ENCODE results near the gene CRYGS.
"Not testable (repeated sequence)": the region's sequence is repeated elsewhere in the genome, so short reads cannot be mapped to it uniquely, and the experiment has no call there.

CRYGS gene

DNA sequence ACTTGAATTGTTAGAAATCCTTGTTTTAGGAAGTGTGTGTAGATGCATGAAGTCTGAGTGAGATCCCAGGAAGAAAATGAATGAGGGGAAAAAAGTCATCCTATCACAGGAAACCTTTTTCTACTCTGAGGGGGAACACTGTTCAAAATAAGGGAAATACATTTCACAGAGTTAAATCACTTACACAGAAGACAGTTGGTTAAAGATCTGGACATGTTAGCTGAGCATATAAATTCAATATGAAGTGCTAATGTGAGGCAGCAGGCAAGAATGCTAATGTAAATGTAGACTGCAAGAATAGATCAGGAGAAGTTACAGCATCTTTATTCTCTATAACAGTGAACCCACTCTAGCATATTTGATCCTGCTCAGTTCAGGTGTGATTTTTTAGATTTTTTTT, 20.4 kb upstream of the CRYGS start:
- FAIRE-seq (no peak), DNase-seq (ENCODE audit: low spot score) (no peak)

- no peak for DNase-seq (ENCODE audit: low spot score)
- no peak for FAIRE-seq
Observed at GRCh38 chr3:186552408-186553031, 8.3 kb upstream of the CRYGS start.

GRCh38 chr3:186551387-186551786, 7.2 kb upstream of the CRYGS start:
- FAIRE-seq (no peak), DNase-seq (ENCODE audit: low spot score) (no peak)

GRCh38 chr3:186549497-186549896, 5.3 kb upstream of the CRYGS start:
- DNase-seq (ENCODE audit: low spot score) (no peak), FAIRE-seq (no peak)

GRCh38 chr3:186540835-186541226, 3.3 kb downstream of the CRYGS start:
- FAIRE-seq = no peak

DNA sequence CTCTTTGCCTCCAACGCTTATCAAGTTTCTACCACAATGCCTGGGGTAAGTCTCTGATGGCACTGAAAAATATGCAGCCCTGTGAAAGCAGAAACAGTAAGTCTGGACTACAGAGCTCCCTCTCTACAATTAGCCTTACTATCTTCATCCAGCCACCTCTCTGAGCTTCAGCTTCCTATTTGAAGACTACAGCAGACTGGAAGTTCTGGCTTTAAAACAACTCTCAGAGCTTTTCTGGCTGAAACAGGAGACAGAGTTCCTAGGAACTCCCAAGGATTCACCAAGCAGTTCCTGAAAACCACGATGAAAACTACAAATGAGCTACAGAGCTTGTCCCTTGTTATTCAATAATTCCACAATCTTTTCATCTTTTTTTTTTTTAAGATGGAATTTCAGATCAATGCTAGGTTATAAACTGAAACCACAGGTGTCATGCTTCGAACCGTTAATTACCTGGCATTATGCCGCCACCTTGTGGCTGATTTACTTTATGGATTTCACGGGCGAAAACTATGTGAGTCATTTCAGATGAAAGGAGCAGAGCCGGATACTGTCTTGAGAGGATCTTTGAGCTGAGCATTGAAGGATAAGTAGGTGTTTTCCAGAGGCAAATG, 3.9 kb downstream of the CRYGS start:
- DNase-seq (ENCODE audit: low spot score) (peak; percentile 60), FAIRE-seq (peak; percentile 90)

More at GRCh38 chr3:186540835-186541226, 3.3 kb downstream of the CRYGS start:
- peak; percentile 11 for DNase-seq (ENCODE audit: low spot score)

DNA sequence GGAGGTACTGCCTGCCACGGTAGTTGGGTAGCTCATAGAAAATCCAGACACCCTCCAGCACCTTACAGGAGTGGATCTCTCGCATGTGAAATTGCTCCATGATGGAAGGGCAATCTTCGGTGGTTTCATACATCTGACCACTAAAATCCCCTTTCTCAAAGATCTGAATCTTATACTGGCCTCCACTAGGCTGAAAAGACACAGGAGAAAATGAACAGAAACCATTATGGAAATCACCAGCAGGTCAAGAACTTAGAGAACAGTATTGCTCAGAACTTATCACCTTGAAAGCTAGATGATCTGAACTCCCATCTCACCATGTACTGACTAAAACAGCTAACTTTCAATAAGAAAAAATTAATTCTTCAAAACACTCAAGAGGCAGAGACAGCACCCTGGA, 5.4 kb downstream of the CRYGS start:
- FAIRE-seq (no peak), DNase-seq (ENCODE audit: low spot score) (no peak)

DNA sequence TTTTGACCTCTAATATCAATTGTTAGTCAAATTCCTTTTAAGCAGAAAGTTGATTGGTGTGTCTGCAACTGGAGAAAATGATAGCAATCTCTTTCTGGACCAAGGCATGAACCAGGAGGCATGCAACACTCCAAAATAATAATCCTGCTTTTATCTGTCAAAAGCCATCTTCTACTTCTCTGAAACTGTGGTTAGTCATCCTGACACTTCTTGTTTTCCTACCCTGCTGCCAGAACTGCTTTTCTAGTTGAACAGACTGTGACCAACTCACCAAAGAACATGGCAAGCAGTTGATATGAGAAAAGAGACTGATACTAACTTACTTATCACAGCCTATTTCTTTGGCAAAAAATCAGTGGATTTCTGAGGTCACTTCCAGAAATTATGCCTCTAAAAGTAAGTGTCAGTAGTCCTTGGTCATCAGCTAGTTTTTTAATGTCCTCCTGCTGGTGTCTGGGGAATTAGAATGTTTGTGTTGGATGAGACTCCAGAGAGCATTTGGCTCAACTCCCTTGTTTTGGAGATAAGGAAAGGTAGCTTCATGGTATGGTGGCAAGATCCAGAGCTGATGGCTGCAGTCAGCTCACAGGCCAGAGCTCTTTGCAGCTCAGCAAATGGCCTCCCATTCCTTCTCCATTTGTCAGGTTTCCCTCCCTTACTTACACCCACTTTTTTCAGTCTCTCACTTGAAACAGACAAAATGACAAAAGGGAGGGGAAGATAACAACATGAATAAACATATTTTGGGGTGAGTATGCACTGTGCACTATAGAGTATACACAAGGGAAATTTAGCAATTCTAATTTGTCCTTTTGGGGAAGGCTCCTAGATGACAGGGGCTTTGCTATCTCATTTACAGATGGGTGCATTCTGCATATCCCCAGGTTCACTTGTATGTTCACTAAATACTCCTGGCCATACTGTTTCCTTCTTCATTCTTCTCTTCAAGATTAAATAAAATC, 7.0 kb downstream of the CRYGS start:
- DNase-seq (ENCODE audit: low spot score) = no peak
- no peak for FAIRE-seq

GRCh38 chr3:186534113-186534669, 10.0 kb downstream of the CRYGS start:
- FAIRE-seq = no peak
- no peak for DNase-seq (ENCODE audit: low spot score)

GRCh38 chr3:186532598-186533072, 11.5 kb downstream of the CRYGS start:
- FAIRE-seq = no peak
- DNase-seq (ENCODE audit: low spot score) = no peak

GRCh38 chr3:186531694-186532093, 12.5 kb downstream of the CRYGS start:
- FAIRE-seq; DNase-seq (ENCODE audit: low spot score): not testable (repeated sequence)

DNA sequence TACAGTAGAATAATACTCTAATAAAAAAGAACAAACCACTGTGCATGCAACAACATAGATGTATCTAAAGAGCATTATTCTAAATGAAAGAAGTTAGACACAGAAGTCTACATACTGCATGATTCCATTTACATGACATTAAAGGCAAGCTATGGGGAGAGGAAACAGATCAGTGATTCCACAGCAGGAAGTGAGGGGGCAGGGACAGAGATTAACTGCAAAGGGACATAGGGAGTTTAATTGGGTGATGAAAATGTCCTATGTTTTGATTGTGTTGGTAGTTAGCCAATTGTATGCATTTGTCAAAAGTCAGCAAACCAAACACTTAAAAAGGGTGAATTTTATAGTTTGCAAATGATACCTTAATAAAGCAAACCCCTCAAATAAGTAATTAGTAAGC, 13.8 kb downstream of the CRYGS start:
- no peak for FAIRE-seq
- DNase-seq (ENCODE audit: low spot score) = no peak

DNA sequence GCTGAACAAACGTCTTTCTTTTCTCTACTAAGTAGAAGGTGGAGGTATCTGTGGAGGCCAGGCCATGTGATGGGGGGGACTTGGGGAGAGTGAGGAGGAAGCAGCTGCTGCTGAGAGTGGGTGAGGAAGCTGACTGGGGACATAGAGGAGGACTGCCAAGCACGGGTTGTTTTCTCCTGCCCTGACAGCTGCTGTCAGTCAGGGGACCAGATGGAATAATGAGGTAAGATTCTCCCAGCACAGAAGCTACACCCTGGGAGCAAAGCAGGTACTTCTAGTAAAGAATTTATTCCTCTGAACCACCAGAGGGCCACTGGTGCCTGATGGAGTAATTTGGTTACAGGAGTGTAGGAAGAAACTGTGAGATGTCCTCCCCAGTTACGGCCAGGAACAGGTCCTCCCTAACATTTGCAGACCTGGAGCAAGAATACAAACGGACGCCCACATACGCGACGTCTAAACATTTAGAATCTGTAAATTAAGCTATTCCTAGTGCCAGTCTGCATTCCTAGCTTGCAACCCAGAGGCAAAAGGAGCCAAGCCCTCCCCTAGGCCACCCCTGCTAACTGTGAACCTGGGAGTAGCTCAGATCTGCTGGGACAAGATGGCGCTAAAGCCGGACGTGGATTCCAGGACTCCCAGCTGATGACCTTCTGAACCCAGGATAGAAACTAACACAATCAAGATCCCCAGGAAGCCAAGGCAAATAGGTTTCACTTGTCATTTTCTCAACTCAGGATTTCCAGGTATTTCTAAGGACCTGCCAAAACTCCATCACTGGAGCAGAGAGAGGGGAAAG, 14.8 kb downstream of the CRYGS start:
- DNase-seq (ENCODE audit: low spot score) = no peak
- FAIRE-seq = no peak

DNA sequence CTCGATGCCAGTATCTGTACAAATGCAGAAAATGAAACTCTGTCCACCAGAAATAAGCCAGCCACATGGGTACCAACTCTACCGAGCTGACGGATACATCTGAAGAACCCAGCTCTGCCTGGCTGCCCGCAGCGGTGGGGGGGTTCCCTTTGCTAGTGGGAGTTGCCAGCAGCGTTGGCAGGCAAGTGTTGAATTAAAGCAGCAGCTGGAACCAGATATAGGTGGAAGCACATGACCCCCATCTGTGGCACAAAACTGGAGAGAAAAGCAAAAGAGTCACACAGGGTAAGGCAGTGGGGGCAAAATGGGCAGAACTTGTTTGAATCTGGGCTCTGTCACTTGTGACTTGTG, 17.9 kb downstream of the CRYGS start:
- FAIRE-seq = no peak
- no peak for DNase-seq (ENCODE audit: low spot score)

DNA sequence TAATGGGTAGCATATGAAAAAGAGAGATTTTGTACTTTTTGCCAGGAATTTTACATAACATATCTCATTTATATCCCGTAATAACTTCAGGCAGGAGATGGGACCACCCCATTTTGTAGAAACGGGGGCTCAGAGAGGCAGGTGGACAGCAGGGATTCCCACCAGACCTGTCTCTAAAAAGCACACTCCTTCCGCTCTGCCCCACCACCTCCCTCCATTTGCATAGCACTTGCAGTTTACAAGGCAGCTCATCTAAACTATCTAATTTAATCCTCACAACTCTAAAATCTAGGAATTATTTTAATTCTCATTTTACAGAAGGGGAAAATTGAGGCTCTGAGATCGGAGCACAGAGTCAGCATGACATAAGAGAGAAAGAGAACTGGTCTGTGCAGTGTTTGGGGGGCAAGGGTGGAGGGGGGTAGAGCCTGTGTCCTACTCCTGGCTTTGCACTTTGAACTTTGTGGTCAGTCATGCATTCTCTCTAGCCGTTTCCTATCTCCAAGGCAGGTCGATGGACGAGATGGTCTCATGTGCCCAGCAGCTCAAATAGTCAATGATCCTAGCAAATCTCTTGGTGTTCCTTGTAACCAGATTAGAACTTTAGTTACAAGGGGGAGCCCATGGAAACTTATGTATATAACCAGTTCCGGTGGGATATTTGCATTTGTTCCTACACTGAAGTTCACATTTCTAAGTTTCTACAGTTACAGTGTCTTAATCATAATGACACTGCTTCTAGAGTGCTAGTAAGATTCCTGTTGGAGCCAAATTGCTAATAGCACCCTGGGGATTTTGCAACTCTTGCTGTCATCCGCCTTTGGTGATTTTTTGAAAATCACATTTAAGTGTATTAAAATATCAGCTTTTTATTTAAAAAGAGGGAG, 18.6 kb downstream of the CRYGS start:
- DNase-seq (ENCODE audit: low spot score) (no peak), FAIRE-seq (no peak)

GRCh38 chr3:186524616-186525015, 19.6 kb downstream of the CRYGS start:
- no peak for FAIRE-seq

DNA sequence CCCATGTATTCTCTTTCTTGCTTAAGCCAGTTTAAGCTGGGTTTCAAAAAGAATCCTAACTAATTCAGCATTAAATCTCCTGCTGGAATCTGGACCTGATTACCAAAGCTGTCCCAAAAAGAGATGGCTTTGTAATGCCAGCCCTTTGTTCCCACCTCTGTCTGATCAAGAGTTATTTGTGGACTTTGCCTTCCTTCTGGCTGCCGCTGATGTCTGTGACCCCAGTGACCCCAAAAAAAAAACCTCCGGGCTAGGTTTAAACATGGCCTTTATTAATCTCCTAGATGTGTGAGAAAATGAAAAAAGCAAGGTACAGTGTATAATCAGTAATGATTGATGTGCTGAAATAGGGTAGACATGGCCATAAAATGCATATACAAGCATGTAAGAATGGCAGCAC, 20.7 kb downstream of the CRYGS start:
- DNase-seq (ENCODE audit: low spot score) (no peak), FAIRE-seq (no peak)

More at GRCh38 chr3:186524616-186525015, 19.6 kb downstream of the CRYGS start:
- no peak for DNase-seq (ENCODE audit: low spot score)

DNA sequence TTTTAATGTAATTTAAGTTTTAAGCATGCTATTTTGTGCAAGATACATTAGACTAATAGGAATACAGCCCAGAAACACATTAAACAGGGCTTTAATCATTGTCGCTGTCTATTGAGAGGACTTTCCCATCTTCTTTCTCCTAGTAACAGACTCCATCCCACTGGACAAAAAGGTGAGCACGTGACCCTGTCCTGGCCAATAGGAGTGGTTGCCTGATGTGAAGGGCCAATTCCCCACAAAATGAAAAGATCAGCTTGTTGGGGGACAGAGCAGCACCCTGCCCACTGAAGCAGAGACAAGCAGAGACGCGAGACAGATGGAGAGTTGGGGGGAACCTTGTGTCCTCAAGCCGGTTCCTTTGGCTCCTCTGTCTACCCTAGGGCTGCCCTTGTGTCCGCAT, 21.2 kb downstream of the CRYGS start:
- FAIRE-seq (no peak), DNase-seq (ENCODE audit: low spot score) (no peak)

DNA sequence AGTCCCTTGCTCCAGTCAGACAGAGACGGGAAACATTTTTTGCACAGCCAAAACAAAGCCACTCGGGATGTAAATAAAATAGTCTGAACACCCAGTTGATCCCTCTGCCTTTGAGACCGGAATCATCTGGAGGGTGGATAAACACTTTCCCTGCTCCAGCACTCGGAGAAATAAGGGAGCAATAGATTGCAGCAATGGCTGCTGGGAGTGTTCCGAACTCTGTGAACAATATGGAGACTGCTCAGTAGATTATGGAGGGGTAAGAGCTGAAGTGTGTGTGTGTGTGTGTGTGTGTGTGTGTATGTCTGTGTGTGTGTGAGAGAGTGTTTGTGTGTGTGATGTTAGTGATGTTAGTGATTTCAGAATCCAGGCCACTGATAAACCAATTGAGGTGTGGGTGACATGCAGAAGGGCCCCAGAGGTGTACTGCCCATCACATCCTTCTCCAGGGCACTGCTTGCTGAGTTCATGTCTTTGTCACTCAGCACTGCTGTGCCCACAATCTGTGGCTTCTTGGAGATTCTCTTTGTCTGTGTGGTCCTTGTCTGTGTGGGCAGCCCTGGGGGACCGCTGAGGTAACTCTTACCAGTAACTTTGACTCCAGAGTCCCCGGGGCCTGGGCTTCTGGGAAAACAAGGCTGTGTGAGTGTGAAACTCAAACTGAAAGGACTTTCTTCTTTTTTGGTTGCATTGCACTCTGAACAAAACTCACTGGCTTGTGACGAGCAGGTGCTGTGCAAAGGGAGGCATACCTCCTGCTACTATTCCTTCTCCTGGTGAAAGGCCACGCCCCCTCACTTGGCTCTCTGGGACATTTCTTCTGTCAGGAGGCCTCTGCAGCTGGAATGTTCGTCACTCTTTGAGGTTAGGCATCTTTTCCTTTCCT, 23.0 kb downstream of the CRYGS start:
- DNase-seq (ENCODE audit: low spot score) (no peak), FAIRE-seq (no peak)
